Prostate gland (tissue), 2 donors: Measurements from ENCODE around the gene KCNQ1. TPM values are rescaled to one million over a fixed set of nuclear protein-coding genes. Genes with fewer than 3 reads are reported as not detected.

Source experiments
- DNase-seq: peaks from one replicate; pipeline ENCODE4 v3.0.0-alpha.2; 2019; ENCODE audit warnings: low spot score
- H3K27ac ChIP-seq, 2 donors: fragments of 200-600 bp; sonication (generic); 2 replicates each; pipeline ENCODE4 v1.5.1; 2017 to 2019
- H3K27me3 ChIP-seq: fragments of 200-600 bp; sonication (generic); replicated peaks from 2 replicates; pipeline ENCODE4 v1.5.1; 2019; ENCODE audit not compliant: insufficient read depth
- H3K36me3 ChIP-seq, 2 donors: fragments of 200-600 bp; sonication (generic); 1 replicate in 1 of 2; 2 replicates in 1 of 2; pipeline versions ENCODE4 v1.5.1 to v1.8.1; 2017 to 2019
- H3K4me1 ChIP-seq: fragments of 200-600 bp; sonication (generic); replicated peaks from 2 replicates; pipeline ENCODE4 v1.5.1; 2019
- H3K4me3 ChIP-seq, 2 donors: fragments of 200-600 bp; sonication (generic); 2 replicates each; pipeline ENCODE4 v1.5.1; 2017 to 2019
- H3K9me3 ChIP-seq: fragments of 200-600 bp; sonication (generic); 2 replicates; pipeline ENCODE4 v1.5.1; 2017
- CTCF ChIP-seq, 4 experiments: fragments of 200-600 bp in 2 of 4; fragments of 450-650 bp in 2 of 4; sonication (generic) in 2 of 4; IDR thresholded peaks; 1 replicate in 3 of 4; 2 replicates in 1 of 4; pipeline ENCODE4 v1.5.1; 2016 to 2019; ENCODE audit warnings: antibody characterized with exemption in 4 of 4, mild to moderate bottlenecking in 2 of 4, moderate library complexity in 2 of 4
- POLR2A ChIP-seq: fragments of 450-650 bp; IDR thresholded peaks from one replicate; pipeline ENCODE4 v1.6.1; 2016; ENCODE audit warnings: antibody characterized with exemption, mild to moderate bottlenecking
- POLR2AphosphoS5 ChIP-seq: sonication (generic); formaldehyde crosslinking; IDR thresholded peaks from one replicate; pipeline ENCODE4 v1.6.1; 2017; ENCODE audit warnings: antibody characterized with exemption
- WGBS: methylation state at CpG from one replicate; pipeline ENCODE4 v1.1.5; 2018; 5-methylcytosine and 5-hydroxymethylcytosine counted together
- intact Hi-C: fragments of 100-400 bp; cut with DNase I; formaldehyde crosslinking; loops from one replicate; pipeline ENCODE4 v1.14.2; 2022
- total RNA-seq, 2 donors: library from RNA; depleted of rRNA; stranded (reverse); fragments of >200 nt; gene quantifications; one replicate each; pipeline ENCODE4 v1.1.0, GENCODE V29; 2016

KCNQ1 gene
- total RNA-seq, 2 donors from 2014 or later = 10.0 to 33.8 TPM

GRCh38 chr11:2453436-2453835 is 8.6 kb downstream of the KCNQ1 start:
- WGBS = 94% methylated on average over 5 of the region's 5 CpGs
- H3K27me3 ChIP-seq = no peaks in the 10 kb centered on the region
- no peaks in the 10 kb centered on the region for H3K4me1 ChIP-seq
- TF ChIP-seq POLR2A (no peak), CTCF (IDR thresholded peaks at IDR 0.05) (no peak), POLR2AphosphoS5 (no peak)
- no peaks in the 10 kb centered on the region for H3K36me3 ChIP-seq
- DNase-seq = no peak
- H3K27ac ChIP-seq = no peak overlapping the region
- no peaks in the 10 kb centered on the region for H3K9me3 ChIP-seq
- intact Hi-C loops = no loop called here
- no peak overlapping the region for H3K4me3 ChIP-seq

DNA sequence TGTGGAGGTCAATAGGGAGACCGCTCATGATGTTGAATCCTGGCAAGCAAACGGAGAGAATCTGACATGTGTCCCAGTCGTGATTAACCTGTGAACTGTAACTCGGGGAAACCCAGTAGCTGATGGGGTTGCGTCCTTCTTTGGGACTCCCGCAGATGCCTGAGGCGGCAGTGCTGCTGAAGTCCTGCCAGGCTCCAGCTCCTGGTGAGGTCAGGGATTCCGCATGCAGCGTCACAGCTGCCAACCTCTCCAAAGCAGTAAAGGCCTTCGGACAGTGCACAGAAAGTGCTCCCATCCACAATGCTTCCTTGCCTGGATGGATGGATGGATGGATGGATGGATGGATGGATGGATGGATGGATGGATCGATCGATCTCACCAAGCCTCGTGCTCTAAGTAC is 13.5 kb downstream of the KCNQ1 start:
- TF ChIP-seq POLR2A (no peak), POLR2AphosphoS5 (no peak), CTCF (IDR thresholded peaks at IDR 0.05) (no peak)
- Histone ChIP-seq H3K27me3 (no peaks in the 10 kb centered on the region), H3K4me1 (peaks cover 3% of the 10 kb centered on the region), H3K27ac (no peak overlapping the region), H3K36me3 (no peaks in the 10 kb centered on the region), H3K4me3 (no peak overlapping the region), H3K9me3 (no peaks in the 10 kb centered on the region)
- no peak for DNase-seq
- WGBS = 91% methylated on average over 12 of the region's 13 CpGs
- intact Hi-C loops = no loop called here

GRCh38 chr11:2459016-2459725 is 14.4 kb downstream of the KCNQ1 start:
- Histone ChIP-seq H3K9me3 (no peaks in the 10 kb centered on the region), H3K4me3 (no peak overlapping the region), H3K27ac (no peak overlapping the region), H3K4me1 (peaks cover 3% of the 10 kb centered on the region), H3K27me3 (no peaks in the 10 kb centered on the region), H3K36me3 (no peaks in the 10 kb centered on the region)
- DNase-seq = no peak
- intact Hi-C loops = no loop called here
- 77% methylated on average over 20 of the region's 20 CpGs for WGBS
- no peak for TF ChIP-seq CTCF (IDR thresholded peaks at IDR 0.05)
- TF ChIP-seq POLR2A = no peak
- no peak for TF ChIP-seq POLR2AphosphoS5

- DNase-seq = no peak
- no peaks in the 10 kb centered on the region for H3K36me3 ChIP-seq
- 76% methylated on average over 13 of the region's 13 CpGs for WGBS
- H3K27ac ChIP-seq = no peak overlapping the region
- no peaks in the 10 kb centered on the region for H3K9me3 ChIP-seq
- intact Hi-C loops = loop anchor here (10.0 kb wide), 1 partner anchor 135 kb away; no protein-coding TSS in a partner anchor
- H3K27me3 ChIP-seq = no peaks in the 10 kb centered on the region
- peaks cover 3% of the 10 kb centered on the region for H3K4me1 ChIP-seq
- no peak overlapping the region for H3K4me3 ChIP-seq
- TF ChIP-seq POLR2A (no peak), POLR2AphosphoS5 (no peak), CTCF (IDR thresholded peaks at IDR 0.05) (no peak)
These were observed 15.2 kb downstream of the KCNQ1 start for GRCh38 chr11:2459796-2460531.
